ENCODE measurements around the gene CORO7. TPM values are rescaled to one million over a fixed set of nuclear protein-coding genes. Genes with fewer than 3 reads are reported as not detected.
A peak's percentile ranks its signal among the peaks of the same experiment; 100 is the strongest.

The CORO7 gene
- total RNA-seq, 1 donor from 2014 or later = 122 TPM

DNA sequence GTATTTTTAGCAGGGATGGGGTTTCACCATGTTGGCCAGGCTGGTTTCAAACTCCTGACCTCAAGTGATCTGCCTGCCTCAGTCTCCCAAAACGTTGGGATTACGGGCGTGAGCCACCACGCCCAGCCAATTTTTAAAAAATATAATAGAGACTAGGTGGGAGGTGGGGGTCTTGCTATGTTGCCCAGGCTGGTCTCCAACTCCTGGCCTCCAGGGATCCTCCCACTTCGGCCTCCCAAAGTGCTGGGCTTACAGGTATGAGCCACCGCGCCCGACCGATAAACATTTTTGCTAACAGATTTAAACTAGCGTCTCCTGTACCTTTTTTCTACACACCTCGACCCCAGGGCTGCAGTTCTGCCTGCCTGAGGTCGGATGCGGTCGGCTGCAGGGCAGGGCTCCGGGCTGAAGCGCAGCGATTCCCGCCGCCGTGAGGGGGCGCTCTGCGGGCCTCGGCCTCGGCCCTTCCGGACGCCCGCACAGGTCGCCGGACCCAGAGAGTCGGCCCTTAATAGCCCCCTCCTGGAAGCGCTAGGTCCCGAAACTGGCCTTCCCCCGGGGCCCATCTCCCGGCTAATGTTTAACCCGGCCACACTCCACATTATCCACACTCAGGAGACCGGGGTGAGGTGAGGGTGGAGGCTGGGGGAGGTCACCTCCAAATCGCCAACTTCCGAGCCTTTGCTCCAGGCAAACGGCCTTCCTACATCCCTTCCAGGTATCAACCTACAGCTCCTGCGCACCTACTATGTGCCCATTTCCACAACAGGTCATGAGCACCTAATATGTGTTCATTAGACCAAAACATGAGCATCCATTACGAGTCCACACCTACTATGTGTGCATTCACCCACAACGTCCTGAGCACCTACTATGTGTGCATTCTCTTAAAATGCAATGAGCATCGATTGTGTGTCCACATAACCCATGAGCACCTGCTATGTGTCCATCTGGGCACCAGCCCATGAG is 102.5 kb downstream of the CORO7 start:
- peak; percentile 35 for DNase-seq (ENCODE audit: low read depth)

DNA sequence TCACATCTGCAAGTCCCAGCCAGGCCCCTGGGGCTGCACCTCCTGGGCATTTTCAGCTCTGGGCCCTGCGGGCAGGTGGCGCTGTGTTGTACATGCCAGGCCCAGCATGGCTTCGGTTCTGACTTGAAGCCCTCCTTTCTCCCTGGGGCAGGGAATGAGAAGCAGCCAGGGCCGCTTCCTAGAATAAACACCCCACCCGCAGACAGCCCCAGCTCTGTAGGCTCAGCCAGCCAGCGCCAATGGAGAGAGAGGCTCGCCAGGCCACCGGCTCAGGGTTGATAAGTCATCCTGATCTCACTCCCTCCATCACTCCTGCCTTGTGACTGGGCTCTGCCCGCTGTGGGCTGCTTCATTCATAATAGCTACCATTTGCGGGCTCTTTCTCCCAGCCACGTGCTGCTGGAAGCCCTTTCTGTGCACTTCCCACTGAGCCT is 106.5 kb downstream of the CORO7 start:
- peak; percentile 45 for DNase-seq (ENCODE audit: low read depth)

DNA sequence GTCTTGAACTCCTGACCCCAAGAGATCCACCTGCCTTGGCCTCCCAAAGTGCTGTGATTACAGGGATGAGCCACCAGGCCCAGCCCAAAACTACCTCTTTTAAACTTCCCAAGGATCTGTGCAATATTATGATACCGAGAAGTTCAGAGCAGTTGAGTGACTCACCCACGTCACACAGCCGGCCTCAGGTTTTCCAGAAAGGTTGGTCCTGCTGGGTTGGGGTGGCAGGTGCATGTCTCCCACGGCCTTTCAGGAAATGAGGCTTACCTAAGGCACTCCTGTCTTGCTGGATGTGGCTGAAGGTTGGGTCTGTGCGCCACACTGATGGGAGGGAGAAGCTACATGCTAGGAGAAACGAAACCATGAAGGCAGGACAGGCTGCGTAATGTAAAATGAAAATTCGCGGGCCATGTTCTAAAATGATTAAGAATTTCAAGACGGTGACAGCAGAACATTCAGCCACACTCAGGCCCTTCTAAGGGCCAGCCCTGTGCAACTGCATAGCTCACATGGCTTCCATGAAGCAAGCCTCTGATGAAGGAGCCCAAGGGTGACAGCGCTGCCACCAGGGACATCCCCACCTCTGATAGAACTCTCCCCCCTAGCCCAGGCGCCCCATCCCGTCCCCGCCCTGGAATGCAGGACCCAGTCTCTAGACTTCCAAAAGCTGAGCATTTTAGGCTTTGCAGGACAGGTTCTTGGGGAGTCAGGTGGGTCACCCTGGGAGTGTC is 107.1 kb downstream of the CORO7 start:
- no peak for DNase-seq (ENCODE audit: low read depth)

DNA sequence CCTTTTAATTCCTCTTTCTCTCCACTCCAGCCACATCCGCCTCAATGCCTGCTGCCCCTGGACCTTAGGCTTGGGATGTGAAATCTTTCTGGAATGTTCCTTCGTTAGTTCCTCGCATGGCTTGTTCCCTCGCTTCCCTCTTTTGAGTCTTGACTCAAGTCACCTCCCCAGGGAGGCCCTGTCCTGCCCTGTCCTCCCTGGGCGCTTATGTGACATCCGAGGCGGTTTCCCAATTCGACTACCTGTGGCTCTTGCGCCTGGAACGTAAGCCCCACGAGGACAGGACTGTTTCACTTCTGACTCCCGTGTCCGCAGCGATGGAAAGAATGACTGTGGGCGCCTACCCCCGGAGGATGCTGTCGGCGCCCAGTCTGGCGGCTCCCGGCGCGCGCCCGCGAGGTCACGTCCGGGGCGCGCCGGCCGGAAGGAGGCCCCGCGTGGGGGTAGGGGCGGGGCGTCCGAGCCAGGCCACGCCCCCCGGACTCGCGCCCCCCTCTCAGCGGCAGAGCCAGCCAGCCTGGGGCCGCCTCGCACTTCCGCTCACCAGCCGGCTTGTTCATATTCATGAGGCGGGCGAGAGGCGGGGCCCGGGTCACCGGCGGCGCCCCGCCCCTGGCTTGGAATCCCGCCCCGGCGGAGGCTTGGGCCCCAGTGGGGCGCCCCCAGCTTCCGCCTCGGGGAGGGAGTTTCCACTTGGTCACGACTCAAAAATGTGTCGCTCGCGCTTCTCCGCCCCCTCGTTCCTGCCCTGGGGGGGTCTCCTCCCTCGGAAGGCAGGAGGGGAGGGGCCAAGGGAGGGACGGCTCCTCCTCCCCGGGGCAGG is 109.0 kb downstream of the CORO7 start:
- DNase-seq (ENCODE audit: low read depth) = peak; percentile 91

DNA sequence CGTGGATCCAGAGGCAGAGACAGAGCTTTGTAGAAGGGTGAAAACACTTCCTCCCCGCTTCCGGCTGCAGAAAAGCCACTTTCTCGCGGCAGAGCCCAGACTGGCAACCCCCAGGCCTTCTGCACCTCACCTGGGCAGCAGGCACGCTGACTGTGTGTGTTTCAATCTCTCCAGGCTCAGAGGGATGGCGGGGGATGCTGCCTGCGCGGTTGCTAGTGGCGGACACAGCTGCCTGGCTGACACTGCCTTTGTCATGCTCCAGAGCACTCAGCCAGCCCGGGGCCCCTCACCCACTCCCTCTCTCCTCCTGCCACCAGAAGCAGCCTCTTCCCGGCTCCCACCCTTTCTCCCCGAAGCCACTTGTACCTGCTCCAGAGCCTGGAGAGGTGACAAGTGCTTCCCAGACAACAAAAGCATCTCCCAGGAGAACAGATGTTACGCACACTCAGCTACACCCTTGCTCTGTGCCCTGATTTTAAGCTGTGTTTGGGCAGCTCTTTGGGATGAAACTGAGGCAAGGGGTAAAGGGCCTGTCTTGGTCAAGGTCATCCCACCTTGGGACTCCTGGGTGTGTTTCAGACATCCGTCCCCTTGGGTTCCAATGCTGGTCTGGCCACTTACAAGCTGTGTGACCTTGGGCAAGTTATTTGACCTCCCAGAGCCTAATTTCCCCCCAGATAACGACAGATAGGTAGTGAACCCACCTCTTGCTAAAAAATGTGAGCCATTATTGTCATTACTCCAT is 109.8 kb downstream of the CORO7 start:
- no peak for DNase-seq (ENCODE audit: low read depth)

Other genes starting within 250 kb of the CORO7 start
- gene SRL, start 174.5 kb downstream of the CORO7 start, total RNA-seq = 1.9 and 2.7 TPM in 2 replicates
- 4.4 and 5.0 TPM in 2 replicates for gene TFAP4, start 143.6 kb downstream of the CORO7 start, total RNA-seq
- gene GLIS2, start 100.5 kb downstream of the CORO7 start, total RNA-seq = 3.3 and 4.5 TPM in 2 replicates
- 28.4 and 50.7 TPM in 2 replicates for gene PAM16, start 65.3 kb downstream of the CORO7 start, total RNA-seq
- gene VASN, start 44.7 kb downstream of the CORO7 start, total RNA-seq = 7.5 and 10.9 TPM in 2 replicates
- 67.6 and 72.7 TPM in 2 replicates for gene DNAJA3, start 9.3 kb upstream of the CORO7 start, total RNA-seq
- gene NMRAL1, start 58.0 kb upstream of the CORO7 start, total RNA-seq = 22.6 and 35.8 TPM in 2 replicates
- 35.4 and 37.5 TPM in 2 replicates for gene HMOX2, start 59.8 kb upstream of the CORO7 start, total RNA-seq
- gene CDIP1, start 122.2 kb upstream of the CORO7 start, total RNA-seq = 30.6 and 38.4 TPM in 2 replicates
- 0.11 and 0.16 TPM in 2 replicates for gene C16orf96, start 139.7 kb upstream of the CORO7 start, total RNA-seq
- 10.0 and 12.8 TPM in 2 replicates for gene UBALD1, start 198.3 kb upstream of the CORO7 start, total RNA-seq
- 31.9 and 33.6 TPM in 2 replicates for gene MGRN1, start 208.2 kb upstream of the CORO7 start, total RNA-seq

All from myocyte (in vitro differentiated cells).